IPS-NIHi7 (cell line): ENCODE results near the gene INTS6.
A peak's percentile ranks its signal among the peaks of the same experiment; 100 is the strongest.
"Not testable (repeated sequence)": the region's sequence is repeated elsewhere in the genome, so short reads cannot be mapped to it uniquely, and the experiment has no call there.

Experiments used
- DNase-seq: peaks from one replicate; pipeline ENCODE4 v3.0.0; 2012; ENCODE audit warnings: mixed read lengths; ENCODE audit errors: extremely low spot score

Gene INTS6

GRCh38 chr13:51415339-51415738, 37.5 kb downstream of the INTS6 start:
- DNase-seq = not testable (repeated sequence)

GRCh38 chr13:51412431-51412830, 40.4 kb downstream of the INTS6 start:
- DNase-seq = no peak

GRCh38 chr13:51405176-51405575, 47.7 kb downstream of the INTS6 start:
- DNase-seq = no peak

GRCh38 chr13:51397262-51397941, 55.4 kb downstream of the INTS6 start:
- DNase-seq = peak; percentile 41

- DNase-seq = no peak
Measured at GRCh38 chr13:51396352-51396751, 56.5 kb downstream of the INTS6 start.

- no peak for DNase-seq
Measured at GRCh38 chr13:51394724-51395123, 58.1 kb downstream of the INTS6 start.

- no peak for DNase-seq
Measured at GRCh38 chr13:51385114-51385513, 67.7 kb downstream of the INTS6 start.

- DNase-seq = no peak
Measured at GRCh38 chr13:51380269-51380668, 72.6 kb downstream of the INTS6 start.

- no peak for DNase-seq
Measured at GRCh38 chr13:51373451-51373850, 79.4 kb downstream of the INTS6 start.

- no peak for DNase-seq
Measured at GRCh38 chr13:51371768-51372399, 81.0 kb downstream of the INTS6 start.

GRCh38 chr13:51370811-51371210, 82.0 kb downstream of the INTS6 start:
- DNase-seq = no peak

- DNase-seq = no peak
Measured at GRCh38 chr13:51370116-51370515, 82.7 kb downstream of the INTS6 start.

- no peak for DNase-seq
Measured at GRCh38 chr13:51364404-51365008, 88.3 kb downstream of the INTS6 start.

GRCh38 chr13:51363625-51364024, 89.2 kb downstream of the INTS6 start:
- DNase-seq = no peak

- no peak for DNase-seq
Measured at GRCh38 chr13:51361106-51361505, 91.7 kb downstream of the INTS6 start.

- DNase-seq = no peak
Measured at GRCh38 chr13:51360489-51360888, 92.3 kb downstream of the INTS6 start.

- DNase-seq = no peak
Measured at GRCh38 chr13:51359352-51359751, 93.5 kb downstream of the INTS6 start.

- DNase-seq = no peak
Measured at GRCh38 chr13:51357928-51358595, 94.8 kb downstream of the INTS6 start.

- no peak for DNase-seq
Measured at GRCh38 chr13:51355217-51355616, 97.6 kb downstream of the INTS6 start.

GRCh38 chr13:51349016-51349415, 103.8 kb downstream of the INTS6 start:
- DNase-seq = no peak

- DNase-seq = no peak
Measured at GRCh38 chr13:51348069-51348967, 104.5 kb downstream of the INTS6 start.

GRCh38 chr13:51347099-51347498, 105.7 kb downstream of the INTS6 start:
- no peak for DNase-seq
